ENCODE data around the gene PLXDC1.

DNA sequence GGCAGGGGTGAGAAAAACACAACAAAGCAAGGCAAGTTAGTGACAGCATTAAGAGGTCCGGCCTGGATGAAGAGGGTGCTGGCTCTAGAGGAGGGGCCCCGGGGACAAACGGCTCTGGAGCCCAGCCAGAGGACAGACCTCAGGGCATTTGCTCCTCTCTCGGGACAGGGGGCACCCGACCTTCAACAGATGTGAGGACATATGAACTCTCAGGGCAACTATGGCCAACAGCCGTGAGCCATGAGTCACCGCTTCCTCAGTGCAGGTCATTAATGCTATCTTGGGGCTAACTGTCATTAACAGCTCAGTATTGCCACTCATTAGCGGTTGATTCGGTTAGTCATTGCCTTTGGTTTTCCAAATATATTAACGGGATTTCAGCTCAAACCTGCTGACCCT is 24.3 kb upstream of the PLXDC1 start:
- no peak for TF ChIP-seq POLR2A (IDR thresholded peaks at IDR 0.05; ENCODE audit: low read length)
- TF ChIP-seq GATA1 (IDR thresholded peaks at IDR 0.05; ENCODE audit: low read depth, low read length) = no peak

Measured in erythroblast (primary cell).